ENCODE data around the gene SMAD3.

The SMAD3 gene

DNA sequence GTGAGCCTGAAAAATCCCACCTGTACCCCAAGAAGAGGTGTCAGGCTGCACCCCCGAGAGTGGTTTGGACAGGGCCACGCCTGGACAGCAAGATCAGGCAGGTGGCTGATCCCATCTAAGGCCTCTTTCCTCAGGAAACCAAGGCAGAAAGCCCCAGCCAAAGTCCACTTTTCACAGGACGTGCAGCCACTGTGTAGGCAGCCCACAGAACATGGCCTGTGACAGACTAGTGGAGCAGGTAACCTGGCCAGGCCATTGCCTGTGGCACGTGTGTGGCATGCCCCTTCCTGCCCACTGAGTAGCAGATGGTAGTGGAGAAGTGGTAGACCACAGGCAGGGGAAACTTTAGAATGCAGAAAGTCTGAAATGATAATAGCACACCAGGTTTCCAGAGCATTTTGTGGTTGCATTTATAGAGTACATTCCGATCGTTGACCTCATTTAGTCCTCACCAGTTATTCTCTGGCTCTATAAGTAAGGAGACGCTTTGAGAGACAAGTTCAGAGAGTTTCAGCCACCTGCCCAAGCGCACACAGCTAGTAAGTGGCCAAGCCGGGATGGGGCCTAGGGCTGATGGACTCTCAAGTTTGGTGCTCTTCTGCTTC, 120.3 kb downstream of the SMAD3 start:
- DNase-seq: no peak

DNA sequence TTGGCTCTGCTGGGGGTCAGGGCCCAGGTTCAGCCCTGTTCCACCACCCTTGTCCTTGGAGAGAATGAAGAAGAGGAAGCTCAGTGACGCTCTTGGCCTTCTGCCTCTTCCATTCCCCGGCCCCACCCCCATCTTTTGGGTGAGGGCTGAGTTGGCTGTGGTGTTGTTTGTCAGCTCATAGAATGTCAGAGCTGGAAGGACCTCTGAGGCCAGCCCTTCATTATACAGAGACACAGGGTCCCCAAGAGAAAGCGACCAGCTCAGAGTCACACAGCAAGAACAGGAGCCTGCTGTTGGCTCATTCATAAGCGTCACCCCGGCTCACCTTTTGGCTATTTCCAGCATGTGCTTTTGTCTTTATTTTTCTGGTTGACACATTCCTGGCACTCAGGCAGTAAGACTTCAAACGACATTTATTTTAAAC, 120.8 kb downstream of the SMAD3 start:
- DNase-seq: no peak

DNA sequence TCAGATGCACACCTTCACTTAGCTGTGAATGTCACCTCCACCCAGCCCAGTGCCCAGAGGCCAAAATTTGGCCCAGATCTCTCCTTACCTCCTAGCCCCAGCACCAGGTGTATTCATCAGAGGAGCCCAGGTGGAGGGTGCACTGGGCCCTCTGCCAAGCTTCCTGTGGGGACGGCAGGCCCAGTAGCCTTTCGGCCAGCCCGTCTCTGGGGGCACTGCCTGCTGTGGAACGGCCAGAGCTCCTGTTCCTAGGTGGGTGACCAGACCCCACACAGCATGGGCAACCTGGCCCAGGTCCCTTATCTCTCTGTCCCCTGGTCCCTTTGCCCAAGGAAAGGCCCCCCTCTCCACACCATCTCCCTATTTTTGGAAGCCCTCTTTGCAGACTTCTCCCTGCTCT, 121.3 kb downstream of the SMAD3 start:
- DNase-seq: no peak

DNA sequence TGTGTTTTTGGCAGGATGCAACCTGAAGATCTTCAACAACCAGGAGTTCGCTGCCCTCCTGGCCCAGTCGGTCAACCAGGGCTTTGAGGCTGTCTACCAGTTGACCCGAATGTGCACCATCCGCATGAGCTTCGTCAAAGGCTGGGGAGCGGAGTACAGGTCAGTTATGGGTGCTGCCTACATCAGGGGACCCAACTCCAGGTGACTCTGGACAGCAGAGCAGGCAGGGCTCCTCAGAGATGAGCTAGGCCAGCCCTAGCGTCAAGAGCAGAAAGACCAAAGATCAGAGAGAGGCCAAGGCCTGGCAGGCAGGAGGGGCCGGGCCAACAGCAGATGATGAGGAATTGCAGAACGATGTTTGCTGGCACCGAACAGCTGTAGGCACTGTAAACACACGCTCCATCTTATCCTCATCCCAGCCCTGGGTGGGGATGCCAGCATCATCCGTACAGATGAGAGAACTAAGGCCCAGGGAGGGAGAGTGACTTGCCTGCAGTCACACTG, 122.0 kb downstream of the SMAD3 start:
- DNase-seq: no peak

DNA sequence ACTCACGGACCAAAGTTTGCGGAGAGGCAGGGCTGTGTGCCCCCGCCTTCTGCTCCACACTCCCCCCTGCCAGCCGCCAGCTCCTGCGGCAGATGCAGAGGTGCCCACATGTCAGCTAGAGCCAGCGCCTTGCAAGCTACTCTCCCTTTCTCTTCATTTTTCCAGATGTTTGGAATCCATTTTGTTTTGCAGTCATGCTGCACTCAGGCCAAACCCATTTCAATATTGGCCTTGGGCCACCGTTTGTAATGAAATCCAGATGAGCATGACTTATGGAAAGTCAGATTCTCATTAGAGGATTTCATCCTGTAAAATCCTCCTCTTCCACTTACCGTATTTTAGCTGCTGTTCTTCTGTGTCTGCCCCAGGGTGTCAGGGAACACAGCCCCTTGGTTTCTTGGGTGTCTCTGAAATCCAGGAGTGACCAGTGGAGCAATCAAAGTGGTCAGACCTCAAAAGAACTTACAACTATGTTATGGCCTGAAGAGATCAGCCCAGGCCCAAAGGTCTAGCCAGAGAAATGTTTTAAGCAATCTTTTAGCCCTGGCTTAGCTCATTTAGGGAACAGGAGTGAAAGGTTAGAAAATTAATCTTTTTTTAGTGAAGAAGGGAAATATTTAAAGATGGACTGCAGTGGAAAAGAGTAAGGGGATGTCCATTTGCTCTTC, 123.3 kb downstream of the SMAD3 start:
- no peak for DNase-seq

DNA sequence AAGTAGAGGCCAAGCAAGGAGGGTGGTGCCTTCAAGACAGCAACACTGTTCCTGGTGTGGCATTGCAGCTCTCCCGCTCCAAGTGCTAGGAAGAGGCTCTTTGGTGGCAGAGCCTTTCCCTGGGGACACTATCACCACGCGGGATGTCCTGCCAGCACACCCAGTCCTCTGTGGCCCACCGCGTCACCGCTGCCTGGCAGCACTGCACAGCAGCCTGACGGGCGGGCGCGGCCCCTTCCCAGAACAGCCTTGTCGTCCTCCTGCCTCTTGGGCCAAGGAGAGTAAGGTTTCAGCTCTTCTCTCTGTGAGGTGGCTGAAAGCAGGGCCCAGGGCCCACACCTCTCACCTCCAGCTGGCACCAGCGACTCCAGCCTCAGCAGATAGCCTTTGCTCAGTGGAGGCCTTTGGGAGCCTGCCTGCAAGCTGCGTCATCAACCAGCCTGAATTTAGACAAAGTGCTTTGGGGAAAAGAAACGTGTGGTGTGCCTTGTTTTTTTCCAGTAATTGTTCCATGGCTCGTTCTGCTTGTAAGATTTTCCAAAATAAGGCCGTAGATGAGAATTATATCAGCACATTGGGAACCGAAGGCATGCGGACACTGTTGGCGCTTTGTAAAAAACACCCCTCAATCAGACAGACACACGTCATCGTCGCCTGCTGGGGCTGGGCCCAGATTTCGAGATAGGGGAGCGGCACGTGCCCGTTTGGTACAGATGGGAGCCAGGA, 124.1 kb downstream of the SMAD3 start:
- DNase-seq: no peak

DNA sequence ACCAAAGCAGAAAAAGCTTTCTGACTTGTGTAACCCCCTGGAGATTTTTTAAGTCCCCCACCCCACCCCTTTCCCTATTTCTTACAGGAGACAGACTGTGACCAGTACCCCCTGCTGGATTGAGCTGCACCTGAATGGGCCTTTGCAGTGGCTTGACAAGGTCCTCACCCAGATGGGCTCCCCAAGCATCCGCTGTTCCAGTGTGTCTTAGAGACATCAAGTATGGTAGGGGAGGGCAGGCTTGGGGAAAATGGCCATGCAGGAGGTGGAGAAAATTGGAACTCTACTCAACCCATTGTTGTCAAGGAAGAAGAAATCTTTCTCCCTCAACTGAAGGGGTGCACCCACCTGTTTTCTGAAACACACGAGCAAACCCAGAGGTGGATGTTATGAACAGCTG, 124.9 kb downstream of the SMAD3 start:
- DNase-seq: no peak

DNA sequence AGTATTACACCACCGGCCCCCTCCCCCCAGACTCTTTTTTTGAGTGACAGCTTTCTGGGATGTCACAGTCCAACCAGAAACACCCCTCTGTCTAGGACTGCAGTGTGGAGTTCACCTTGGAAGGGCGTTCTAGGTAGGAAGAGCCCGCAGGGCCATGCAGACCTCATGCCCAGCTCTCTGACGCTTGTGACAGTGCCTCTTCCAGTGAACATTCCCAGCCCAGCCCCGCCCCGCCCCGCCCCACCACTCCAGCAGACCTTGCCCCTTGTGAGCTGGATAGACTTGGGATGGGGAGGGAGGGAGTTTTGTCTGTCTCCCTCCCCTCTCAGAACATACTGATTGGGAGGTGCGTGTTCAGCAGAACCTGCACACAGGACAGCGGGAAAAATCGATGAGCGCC, 125.4 kb downstream of the SMAD3 start:
- DNase-seq: no peak

DNA sequence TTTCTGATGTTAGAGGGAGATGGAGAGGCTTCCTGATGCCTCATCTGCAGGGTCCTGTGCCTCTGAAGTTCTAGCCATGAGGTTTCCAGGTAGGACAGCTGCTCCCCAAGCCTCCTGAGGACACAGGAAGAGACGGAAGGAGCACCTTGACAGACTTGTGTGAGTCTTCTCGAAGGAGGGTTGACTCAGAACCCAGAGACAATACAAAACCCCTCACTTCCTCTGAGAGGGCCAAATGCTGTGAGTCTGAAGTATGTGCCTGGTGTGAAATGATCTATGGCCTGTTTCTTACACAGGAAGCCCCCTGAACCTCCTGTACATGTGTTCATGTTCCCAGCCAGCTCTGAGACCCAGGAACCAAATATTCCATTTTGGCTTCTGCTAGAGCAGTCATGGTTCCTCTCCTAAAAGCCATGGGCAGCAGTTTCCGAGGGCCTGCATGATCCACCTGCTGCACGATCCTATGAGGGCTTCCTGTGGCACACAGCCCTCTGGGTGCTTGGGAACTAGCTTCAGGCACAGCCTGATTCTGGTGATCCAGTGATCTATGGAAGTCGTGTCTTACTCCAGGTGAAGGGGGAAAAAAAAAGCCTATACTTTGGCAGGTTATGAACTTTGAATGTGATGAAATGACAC, 126.9 kb downstream of the SMAD3 start:
- DNase-seq: no peak

DNA sequence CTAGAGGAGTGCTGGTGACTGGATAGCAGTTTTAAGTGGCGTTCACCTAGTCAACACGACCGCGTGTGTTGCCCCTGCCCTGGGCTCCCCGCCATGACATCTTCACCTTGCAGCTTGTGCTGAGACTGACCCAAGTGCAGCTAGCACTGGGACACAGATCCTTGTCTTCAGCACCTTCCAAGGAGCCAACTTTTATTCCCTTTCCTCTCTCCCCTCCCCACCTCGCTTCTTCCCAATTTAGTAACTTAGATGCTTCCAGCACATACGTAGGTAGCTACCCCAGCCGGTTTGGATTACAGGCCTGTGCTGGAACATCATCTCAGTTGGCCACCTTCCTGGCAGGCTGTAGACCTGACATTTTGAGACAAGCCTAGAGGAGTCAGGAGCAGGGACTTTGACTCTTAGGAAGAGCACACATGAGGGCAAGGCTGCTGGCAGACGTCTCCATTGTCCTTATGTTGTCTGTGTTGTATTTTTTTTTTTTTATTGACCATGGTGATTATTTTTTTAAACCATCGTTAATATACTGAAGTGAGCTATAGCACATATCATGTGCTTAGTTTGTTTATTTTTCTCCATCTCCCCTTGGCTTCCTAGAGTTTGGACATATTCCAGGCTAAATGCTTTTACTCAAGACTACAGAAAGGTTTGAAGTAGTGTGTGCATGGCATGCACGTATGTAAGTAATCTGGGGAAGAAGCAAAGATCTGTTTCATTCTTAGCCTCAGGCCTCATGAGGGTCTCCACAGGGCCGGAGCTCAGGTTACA, 128.0 kb downstream of the SMAD3 start:
- DNase-seq: no peak

DNA sequence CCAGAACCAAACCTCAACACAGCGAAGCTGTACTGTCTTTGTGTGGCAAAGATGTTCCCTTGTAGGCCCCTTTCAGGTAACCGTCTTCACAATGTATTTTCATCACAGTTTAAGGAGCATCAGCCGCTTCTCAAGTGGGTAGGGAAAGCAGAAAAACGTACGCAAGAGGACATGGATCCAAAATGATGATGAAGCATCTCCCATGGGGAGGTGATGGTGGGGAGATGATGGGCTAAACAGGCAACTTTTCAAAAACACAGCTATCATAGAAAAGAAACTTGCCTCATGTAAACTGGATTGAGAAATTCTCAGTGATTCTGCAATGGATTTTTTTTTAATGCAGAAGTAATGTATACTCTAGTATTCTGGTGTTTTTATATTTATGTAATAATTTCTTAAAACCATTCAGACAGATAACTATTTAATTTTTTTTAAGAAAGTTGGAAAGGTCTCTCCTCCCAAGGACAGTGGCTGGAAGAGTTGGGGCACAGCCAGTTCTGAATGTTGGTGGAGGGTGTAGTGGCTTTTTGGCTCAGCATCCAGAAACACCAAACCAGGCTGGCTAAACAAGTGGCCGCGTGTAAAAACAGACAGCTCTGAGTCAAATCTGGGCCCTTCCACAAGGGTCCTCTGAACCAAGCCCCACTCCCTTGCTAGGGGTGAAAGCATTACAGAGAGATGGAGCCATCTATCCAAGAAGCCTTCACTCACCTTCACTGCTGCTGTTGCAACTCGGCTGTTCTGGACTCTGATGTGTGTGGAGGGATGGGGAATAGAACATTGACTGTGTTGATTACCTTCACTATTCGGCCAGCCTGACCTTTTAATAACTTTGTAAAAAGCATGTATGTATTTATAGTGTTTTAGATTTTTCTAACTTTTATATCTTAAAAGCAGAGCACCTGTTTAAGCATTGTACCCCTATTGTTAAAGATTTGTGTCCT, 129.0 kb downstream of the SMAD3 start:
- DNase-seq: no peak

DNA sequence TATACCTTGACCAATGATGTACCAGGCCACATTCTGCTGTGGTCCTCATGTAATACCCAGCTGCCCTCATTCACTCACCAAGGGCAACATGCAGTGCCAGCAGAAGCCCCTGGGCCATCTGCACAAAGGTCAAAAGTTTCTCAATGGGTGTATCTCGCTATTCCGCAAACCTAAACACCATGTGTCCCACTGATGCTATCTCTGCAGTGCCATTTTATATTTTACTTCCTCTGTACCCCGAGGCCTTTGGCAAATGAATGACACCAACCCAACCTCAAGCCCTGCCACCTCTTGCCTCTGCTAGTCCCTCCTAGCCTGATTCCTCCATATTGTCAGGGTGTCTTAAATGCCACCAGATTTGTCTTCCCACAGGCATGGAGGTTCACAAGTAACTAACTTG, 129.9 kb downstream of the SMAD3 start:
- no peak for DNase-seq

DNA sequence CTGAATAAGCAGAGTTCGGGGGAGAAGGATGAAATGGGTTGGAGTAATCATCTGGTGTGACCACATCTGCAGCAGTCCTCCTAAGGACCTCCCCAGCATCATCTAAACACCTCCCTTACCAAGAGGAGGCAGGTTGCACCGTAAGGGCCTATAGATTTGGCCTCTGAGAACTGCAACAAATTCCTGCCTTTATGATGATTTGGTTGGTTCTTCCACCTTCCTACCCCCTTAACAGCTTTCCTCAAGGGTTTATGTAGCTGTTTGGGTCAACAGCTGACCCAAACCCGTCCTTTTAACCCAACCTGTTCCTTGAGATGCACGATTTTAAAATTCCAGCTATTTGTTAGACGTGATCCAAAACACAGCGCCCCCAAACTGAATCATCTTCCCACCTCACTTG, 130.8 kb downstream of the SMAD3 start:
- DNase-seq: no peak

DNA sequence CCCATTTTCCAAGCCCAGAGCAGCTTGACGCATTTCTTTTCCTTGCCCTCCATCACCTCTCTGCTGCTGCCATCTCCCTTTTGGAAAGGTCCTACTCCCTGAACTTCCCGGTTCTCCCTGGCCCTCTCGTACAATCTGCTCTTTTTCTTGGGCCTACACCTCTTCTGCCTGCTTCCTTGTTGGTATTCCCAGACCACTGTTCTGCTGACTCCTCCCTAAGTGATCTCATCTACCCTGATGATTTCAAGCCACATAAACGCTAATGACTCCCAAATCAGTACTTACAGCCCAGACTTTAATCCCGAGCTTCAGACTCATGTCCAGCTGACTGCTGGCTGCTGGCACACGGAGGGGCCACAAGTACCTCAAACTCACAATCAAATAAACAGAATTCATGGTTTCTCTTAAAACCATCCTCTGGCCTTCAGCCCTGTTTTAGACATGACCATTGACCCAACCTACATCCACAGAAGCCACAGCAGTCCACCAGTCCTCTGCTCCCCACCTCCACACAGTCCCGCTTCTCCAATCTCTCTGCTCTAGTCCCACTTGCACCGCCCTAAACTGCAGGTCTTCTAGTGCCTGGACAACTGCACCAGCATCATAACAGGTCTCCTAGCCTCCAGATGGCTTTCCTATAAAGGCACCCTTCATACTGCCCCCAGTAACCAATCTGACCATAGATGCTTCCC, 131.4 kb downstream of the SMAD3 start:
- DNase-seq: no peak

DNA sequence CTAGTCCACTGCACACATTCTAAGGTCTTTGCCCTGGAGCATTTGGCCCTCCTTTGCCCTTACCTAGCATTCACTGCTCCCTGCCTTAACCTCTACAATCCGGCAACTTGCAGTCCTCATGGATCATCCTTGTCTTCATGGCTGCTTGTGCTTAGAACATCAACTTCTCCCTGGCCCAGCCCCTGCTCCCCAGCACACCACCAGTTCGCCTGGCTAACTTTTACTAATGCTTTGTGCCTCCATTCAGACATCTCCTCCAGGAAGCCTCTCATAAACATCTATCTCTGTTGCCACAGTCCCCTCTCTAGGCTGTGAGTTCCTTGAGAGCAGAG, 131.9 kb downstream of the SMAD3 start:
- DNase-seq: no peak

DNA sequence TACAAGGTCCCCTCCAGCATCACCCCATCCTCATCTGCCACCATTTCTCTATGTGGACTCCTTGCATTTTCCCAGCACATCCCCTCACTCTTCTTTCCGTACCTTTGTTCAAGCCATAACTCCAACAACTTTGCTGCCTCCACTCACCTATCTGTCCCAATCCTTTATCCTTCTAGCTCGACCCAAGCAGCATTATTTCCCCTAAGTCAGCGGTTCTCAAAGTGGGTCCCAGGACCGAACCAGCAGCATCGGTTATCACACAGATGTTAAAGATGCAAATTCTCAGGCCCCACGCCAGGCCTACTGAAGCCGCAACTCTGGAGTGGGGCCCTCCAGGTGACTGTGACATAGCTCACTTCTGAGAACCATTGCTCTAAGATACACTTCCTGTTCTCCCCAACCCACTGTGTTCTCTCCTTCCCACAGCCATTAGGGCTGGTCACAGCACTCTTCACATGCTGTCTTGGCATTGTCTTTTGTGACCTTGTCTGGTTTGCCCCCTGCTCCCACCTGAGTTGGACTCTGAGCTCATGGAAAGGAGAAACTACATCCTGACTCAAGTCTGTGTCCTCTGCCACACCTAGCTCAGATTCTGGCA, 132.9 kb downstream of the SMAD3 start:
- DNase-seq: no peak

DNA sequence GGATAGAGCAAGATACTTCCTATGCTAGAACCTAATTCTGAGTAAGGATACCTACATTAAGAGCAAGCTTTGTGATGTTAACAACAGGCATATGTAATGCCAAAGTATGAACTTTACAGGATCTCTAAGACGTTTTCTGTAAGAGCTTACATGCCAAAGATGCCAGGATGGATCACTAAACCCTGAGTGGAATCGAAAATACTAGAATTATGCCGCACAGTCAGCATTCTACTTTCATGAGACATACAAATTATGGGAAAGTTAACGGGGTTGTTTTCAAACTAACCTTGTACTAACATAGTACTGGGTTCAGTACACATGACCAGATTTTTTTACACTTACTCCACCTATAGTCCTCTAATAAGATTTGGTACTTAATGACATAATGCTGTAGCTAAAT, 134.0 kb downstream of the SMAD3 start:
- no peak for DNase-seq

DNA sequence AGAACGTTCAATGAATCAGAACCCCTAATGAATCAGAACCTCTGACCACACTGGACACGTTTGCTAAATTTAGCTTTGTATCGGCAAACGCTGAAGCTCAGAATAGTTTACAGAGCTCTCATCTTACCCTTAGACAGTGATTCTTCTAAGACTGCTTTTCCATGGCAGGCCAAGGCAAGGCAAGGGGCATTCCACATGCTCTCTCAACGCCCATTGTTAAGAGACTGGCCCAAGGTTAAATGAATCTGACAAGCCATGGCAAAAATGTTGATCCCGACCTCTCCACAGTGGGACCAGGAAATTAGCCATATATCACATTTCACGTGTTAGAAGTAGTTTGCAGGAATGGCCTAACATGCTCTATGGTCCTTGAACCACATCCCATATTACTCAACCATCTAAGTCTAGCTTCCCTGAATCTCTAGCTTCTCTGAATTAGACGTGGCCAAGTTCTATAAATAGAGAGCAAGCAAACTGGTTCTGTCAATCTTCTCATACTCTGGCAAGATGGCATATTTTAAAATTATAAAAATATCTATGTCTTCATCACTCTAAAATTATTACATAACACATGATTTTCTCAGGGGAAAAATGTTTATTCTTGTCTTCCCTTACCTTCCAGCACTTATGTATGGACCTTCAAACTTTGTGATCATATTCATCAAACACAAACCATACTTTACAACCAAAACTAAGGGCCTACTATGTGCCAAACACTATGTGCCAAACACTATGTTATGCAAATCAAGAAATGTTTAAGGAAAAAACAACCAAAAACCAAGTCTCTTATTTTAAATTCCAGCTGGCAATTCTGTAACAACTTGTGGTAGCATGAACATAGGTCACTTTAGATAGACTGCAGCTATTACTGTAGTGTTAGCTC, 134.7 kb downstream of the SMAD3 start:
- DNase-seq: no peak

DNA sequence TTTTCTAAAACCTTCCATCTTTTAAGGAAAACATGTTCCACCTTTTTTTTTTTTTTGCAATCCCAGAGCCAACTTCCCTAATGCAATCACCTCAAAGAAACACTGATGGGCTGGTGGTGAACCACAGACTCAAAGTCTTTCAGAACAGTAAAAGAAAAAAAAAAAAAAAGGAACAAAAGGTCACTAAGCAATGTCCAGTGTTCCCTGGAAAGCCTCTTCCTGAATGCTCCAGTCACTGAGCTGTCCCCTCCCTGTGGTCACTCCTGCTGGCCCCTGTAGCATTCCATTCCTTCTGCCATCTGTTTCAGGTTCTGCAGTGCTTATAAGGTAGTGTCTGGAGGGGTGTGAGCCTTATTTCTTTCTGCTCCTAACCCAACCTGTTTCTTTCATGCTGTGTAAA, 135.7 kb downstream of the SMAD3 start:
- DNase-seq: peak; percentile 83

DNA sequence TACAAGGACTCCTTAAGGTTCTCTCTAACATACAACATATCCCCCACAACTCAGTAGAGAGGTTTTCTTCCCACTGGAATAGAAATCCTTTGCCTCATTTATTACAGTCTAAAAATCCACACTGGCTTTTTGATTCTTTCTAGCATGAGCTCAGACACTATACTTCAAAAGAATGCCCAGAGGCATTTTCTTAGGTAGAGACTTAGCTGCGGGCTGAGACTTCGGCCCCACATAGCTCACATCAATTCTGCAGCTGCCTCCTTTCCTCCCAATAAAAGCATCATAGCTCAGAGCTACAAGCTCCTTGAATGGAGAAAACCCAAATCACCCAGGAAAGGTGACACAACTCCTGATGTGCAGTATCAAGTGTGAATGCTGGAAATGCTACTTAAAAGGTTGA, 136.7 kb downstream of the SMAD3 start:
- DNase-seq: no peak
